GM12878 (cell line): ENCODE data around the gene OLFM1. TPM values are rescaled to one million over a fixed set of nuclear protein-coding genes. Genes with fewer than 3 reads are reported as not detected.

Experiments
- ATAC-seq: fragments of 200-7000 bp; cut with Tn5 transposase; 3 replicates; pipeline ENCODE4 v1.9.1; 2020; ENCODE audit warnings: mild to moderate bottlenecking, moderate library complexity
- BruUV-seq: library from RNA; stranded (reverse); fragments of 400-500 nt; replicated peaks from 2 replicates; lab custom pipeline; 2021; lab: Mats Ljungman, UMichigan
- CTCF ChIA-PET: fragments of 300-600 bp; sonication (Branson Sonifier 250); formaldehyde crosslinking; extraction: SDS; loops from one replicate; lab custom pipeline; 2021; ENCODE audit warnings: inconsistent platforms; lab: Yijun Ruan, JAX
- POLR2A ChIA-PET: fragments of 350-600 bp; formaldehyde crosslinking; extraction: SDS; loops from one replicate; lab custom pipeline; 2021; ENCODE audit warnings: inconsistent platforms; lab: Charles Lee
- RAD21 ChIA-PET: fragments of 300-600 bp; sonication (Branson Sonifier 250); formaldehyde crosslinking; loops from one replicate; lab custom pipeline; 2023; ENCODE audit warnings: antibody characterized with exemption; ENCODE audit not compliant: unreplicated experiment; lab: Charles Lee
- SMC1A ChIA-PET: fragments of 300-600 bp; sonication (Branson Sonifier 250); formaldehyde crosslinking; loops from one replicate; lab custom pipeline; 2023; ENCODE audit not compliant: unreplicated experiment, uncharacterized antibody; lab: Charles Lee
- DNase-seq: peaks from one replicate; pipeline ENCODE4 v3.0.0-alpha.2; 2011; ENCODE audit warnings: low read depth, low spot score
- FAIRE-seq: peaks from 3 replicates; lab custom pipeline; 2011; peaks lifted over from hg19 to GRCh38; lab: Jason Lieb, UNC
- H2AFZ ChIP-seq: 2 replicates; pipeline ENCODE4 v1.6.0; 2011; ENCODE audit warnings: low read depth, low read length, control low read depth; ENCODE audit not compliant: control insufficient read depth
- H3K27ac ChIP-seq: 2 replicates; pipeline ENCODE4 v1.5.1; 2011; ENCODE audit warnings: control low read depth; ENCODE audit not compliant: control insufficient read depth, insufficient read depth
- H3K27me3 ChIP-seq, 2 experiments: replicated peaks in 1 of 2; 2 replicates each; pipeline versions ENCODE4 v1.6.0 to v1.6.1; 2011; ENCODE audit warnings: low read length in 1 of 2; ENCODE audit not compliant: control insufficient read depth in 2 of 2, insufficient read depth in 2 of 2
- H3K36me3 ChIP-seq, 2 experiments: 2 replicates each; pipeline ENCODE4 v1.5.1; 2011; ENCODE audit warnings: low read length in 1 of 2; ENCODE audit not compliant: control insufficient read depth in 2 of 2, insufficient read depth in 2 of 2
- H3K4me1 ChIP-seq: 2 replicates; pipeline ENCODE4 v1.6.1; 2011; ENCODE audit warnings: mild to moderate bottlenecking, low read length, moderate library complexity, mixed read lengths; ENCODE audit not compliant: control insufficient read depth, insufficient read depth
- H3K4me2 ChIP-seq: 2 replicates; pipeline ENCODE4 v1.6.0; 2011; ENCODE audit warnings: control low read depth; ENCODE audit not compliant: control insufficient read depth, insufficient read depth
- H3K4me3 ChIP-seq: fragments of 200-600 bp; sonication (generic); 2 replicates; pipeline ENCODE4 v1.5.1; 2016
- H3K79me2 ChIP-seq: 2 replicates; pipeline ENCODE4 v1.6.0; 2011; ENCODE audit warnings: low read length; ENCODE audit not compliant: control insufficient read depth, insufficient read depth
- H3K9ac ChIP-seq: 2 replicates; pipeline ENCODE4 v1.8.0; 2011; ENCODE audit warnings: low read length, control low read depth, mixed read lengths; ENCODE audit not compliant: control insufficient read depth, insufficient read depth
- H3K9me3 ChIP-seq: replicated peaks from 3 replicates; pipeline ENCODE4 v1.5.1; 2011; ENCODE audit warnings: mild to moderate bottlenecking, low read length; ENCODE audit not compliant: control insufficient read depth, insufficient read depth
- H4K20me1 ChIP-seq: 2 replicates; pipeline ENCODE4 v1.6.0; 2011; ENCODE audit not compliant: control insufficient read depth, insufficient read depth
- BHLHE40 ChIP-seq, 2 experiments: fragments of 450-650 bp in 1 of 2; IDR thresholded peaks; 2 replicates each; pipeline ENCODE4 v1.6.1; 2011 to 2017; ENCODE audit warnings: low read depth in 2 of 2, borderline replicate concordance in 1 of 2, improper control_type of control experiment in 1 of 2, low read length in 1 of 2, mild to moderate bottlenecking in 1 of 2
- EED ChIP-seq: sonication (generic); IDR thresholded peaks from 2 replicates; pipeline ENCODE4 v1.6.1; 2016; ENCODE audit warnings: antibody characterized with exemption, low read depth
- GABPA ChIP-seq: IDR thresholded peaks from 2 replicates; pipeline ENCODE4 v1.6.1; 2014; ENCODE audit warnings: antibody characterized with exemption, low read depth, mild to moderate bottlenecking, inconsistent platforms
- HDGF ChIP-seq: fragments of 450-650 bp; IDR thresholded peaks from 2 replicates; pipeline ENCODE4 v1.6.1; 2016; ENCODE audit warnings: antibody characterized with exemption
- KLF5 ChIP-seq: fragments of 450-650 bp; IDR thresholded peaks from 2 replicates; pipeline ENCODE4 v1.6.1; 2014; ENCODE audit warnings: mild to moderate bottlenecking; ENCODE audit not compliant: partially characterized antibody
- MEF2B ChIP-seq: fragments of 450-650 bp; IDR thresholded peaks from 2 replicates; pipeline ENCODE4 v1.6.1; 2018; ENCODE audit warnings: mild to moderate bottlenecking, moderate library complexity; ENCODE audit not compliant: partially characterized antibody, poor library complexity, severe bottlenecking
- NFIC ChIP-seq: IDR thresholded peaks from 2 replicates; pipeline ENCODE4 v1.6.1; 2012; ENCODE audit warnings: low read depth, mild to moderate bottlenecking, inconsistent platforms, low read length, moderate library complexity
- SMAD5 ChIP-seq: IDR thresholded peaks from 2 replicates; pipeline ENCODE4 v1.6.1; 2016; ENCODE audit warnings: antibody characterized with exemption, low read depth
- ZBED1 ChIP-seq: IDR thresholded peaks from 2 replicates; pipeline ENCODE4 v1.6.1; 2016; ENCODE audit warnings: borderline replicate concordance
- ZSCAN29 ChIP-seq: fragments of 450-650 bp; IDR thresholded peaks from 2 replicates; pipeline ENCODE4 v1.6.1; 2017; ENCODE audit warnings: mild to moderate bottlenecking, moderate library complexity
- WGBS: methylation state at CpG from one replicate; pipeline ENCODE4 v1.1.6; 2016; ENCODE audit warnings: low lambda C conversion rate; ENCODE audit not compliant: insufficient replicate concordance, insufficient coverage; ENCODE audit errors: missing lambda C conversion rate; 5-methylcytosine and 5-hydroxymethylcytosine counted together
- in situ Hi-C: fragments of 300-500 bp; cut with MboI; formaldehyde crosslinking; loops from 9 replicates; pipeline ENCODE4 v1.14.3; 2018; ENCODE audit warnings: mixed read lengths
- intact Hi-C: fragments of 100-400 bp; cut with micrococcal nuclease; formaldehyde crosslinking; loops from one replicate; pipeline ENCODE4 v1.14.2; 2022; ENCODE audit not compliant: unreplicated experiment
- polyA plus RNA-seq, 11 experiments: library from polyadenylated mRNA; depleted of rRNA in 4 of 11; unstranded in 6 of 11; stranded (reverse) in 5 of 11; fragments of >200 nt; fragmentation: Nextera tagmentation in 4 of 11; fragmentation: Illumina TruSeq in 1 of 11; extraction: Ambion mirVana in 4 of 11; extraction: Trizol in 1 of 11; gene quantifications; 1 replicate in 1 of 11; 2 replicates in 10 of 11; pipeline versions ENCODE4 v1.2.1 to v1.2.3, GENCODE V29; 2011 to 2016; ENCODE audit warnings: inconsistent platforms in 2 of 11, missing spikeins in 2 of 11, low read depth in 1 of 11
- total RNA-seq, 4 experiments: library from RNA; depleted of rRNA in 3 of 4; stranded (reverse); fragments of >200 nt in 3 of 4; fragmentation: Illumina TruSeq in 1 of 4; extraction: Trizol in 1 of 4; gene quantifications; 2 replicates each; pipeline versions ENCODE4 v1.2.1 to v1.2.3, GENCODE V29; 2013 to 2021
- TF ChIP-seq, protein P1 (sequence below): fragments of 450-650 bp; formaldehyde crosslinking; IDR thresholded peaks from 2 replicates; pipeline ENCODE4 v1.4.0; 2022; ENCODE audit warnings: mild to moderate bottlenecking, moderate library complexity
- TF ChIP-seq, protein P2 (sequence below): fragments of 450-650 bp; formaldehyde crosslinking; IDR thresholded peaks from 2 replicates; pipeline ENCODE4 v1.5.0; 2022; ENCODE audit warnings: mild to moderate bottlenecking, missing genetic modification characterization
- TF ChIP-seq, protein P3 (sequence below): fragments of 450-650 bp; IDR thresholded peaks from 2 replicates; pipeline ENCODE4 v1.6.1; 2017; ENCODE audit warnings: mild to moderate bottlenecking

OLFM1 gene
- total and polyA plus RNA-seq, 10 of the 15 experiments (the other 5 are each of a cell fraction or from before 2014, with no cell fraction given) = not detected

DNA sequence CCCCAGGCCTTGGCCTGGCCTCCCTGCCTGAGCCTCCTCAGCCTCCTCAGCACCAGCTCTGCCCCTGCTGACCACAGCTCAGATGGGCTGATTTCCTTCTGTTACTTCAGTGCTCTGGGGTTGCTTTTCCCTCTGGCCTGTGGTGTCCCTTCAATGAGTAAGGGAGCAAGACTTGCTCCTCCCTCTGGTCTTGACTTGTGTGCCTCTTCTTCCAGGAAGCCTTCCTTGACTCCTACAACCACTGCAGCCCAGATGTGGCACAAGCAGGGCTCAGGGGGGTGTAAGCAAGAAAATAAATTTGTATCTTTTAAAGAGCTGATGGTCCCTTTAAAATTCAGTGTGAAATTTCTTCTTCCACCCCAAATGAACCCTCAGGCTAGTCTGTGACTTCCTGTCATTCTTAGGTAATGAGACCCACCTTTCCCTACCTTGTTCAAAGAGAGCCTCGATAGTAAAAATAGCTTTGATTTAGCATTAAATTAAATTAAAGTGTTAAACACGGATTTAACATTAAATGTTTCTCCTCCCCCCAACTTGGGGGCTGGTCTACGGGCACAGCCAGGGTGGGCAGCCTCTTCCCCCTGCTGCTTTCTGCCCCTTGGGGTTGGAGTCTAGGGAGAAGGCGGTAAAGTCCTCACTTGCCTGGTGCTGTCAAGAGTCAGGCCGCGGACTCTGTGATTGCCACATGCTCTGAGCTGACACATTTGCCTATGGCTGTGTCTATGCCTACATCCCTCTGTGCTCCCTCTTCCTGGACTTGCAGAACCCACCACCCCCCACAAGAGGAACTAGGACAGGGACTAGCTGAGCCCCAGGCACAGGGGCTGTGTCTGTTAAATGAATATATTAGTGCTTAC, 64.5 kb downstream of the OLFM1 start:
- no peak overlapping the region for H2AFZ ChIP-seq
- no peaks in the 10 kb centered on the region for H3K79me2 ChIP-seq
- H3K9me3 ChIP-seq = no peaks in the 10 kb centered on the region
- H3K27me3 ChIP-seq = no peaks in the 10 kb centered on the region
- no peaks in the 10 kb centered on the region; the same call in 1 of the 2 replicates for H4K20me1 ChIP-seq
- ChIA-PET POLR2A (interaction anchor here (0.6 kb wide), 1 partner anchor 506 kb away, joined by 3 read pairs; no protein-coding TSS in a partner anchor), RAD21 (no interaction called here), CTCF (no interaction called here), SMC1A (interaction anchor here (0.9 kb wide), 1 partner anchor 14 kb away, joined by 3 read pairs; no protein-coding TSS in a partner anchor)
- ATAC-seq = no peak
- H3K9ac ChIP-seq = no peak overlapping the region
- DNase-seq = no peak
- no peaks in the 10 kb centered on the region for H3K36me3 ChIP-seq
- no peak for FAIRE-seq
- BruUV-seq = no TSS peak
- H3K4me2 ChIP-seq = no peak overlapping the region
- no peak overlapping the region for H3K4me3 ChIP-seq
- in situ Hi-C loops (no loop called here), intact Hi-C loops (no loop called here)
- WGBS = 16% methylated on average over 6 of the region's 6 CpGs
- H3K27ac ChIP-seq = no peak overlapping the region
- H3K4me1 ChIP-seq = no peaks in the 10 kb centered on the region
- TF ChIP-seq ZBED1 (no peak), ZSCAN29 (no peak), KLF5 (no peak), SMAD5 (no peak), HDGF (no peak), BHLHE40 (IDR thresholded peaks at IDR 0.05; ENCODE audit: borderline replicate concordance in 1 of 2, low read depth in 2 of 2, low read length in 1 of 2) (no peak), GABPA (no peak), NFIC (no peak), EED (no peak), MEF2B (no peak)
- TF ChIP-seq, protein P1, sequence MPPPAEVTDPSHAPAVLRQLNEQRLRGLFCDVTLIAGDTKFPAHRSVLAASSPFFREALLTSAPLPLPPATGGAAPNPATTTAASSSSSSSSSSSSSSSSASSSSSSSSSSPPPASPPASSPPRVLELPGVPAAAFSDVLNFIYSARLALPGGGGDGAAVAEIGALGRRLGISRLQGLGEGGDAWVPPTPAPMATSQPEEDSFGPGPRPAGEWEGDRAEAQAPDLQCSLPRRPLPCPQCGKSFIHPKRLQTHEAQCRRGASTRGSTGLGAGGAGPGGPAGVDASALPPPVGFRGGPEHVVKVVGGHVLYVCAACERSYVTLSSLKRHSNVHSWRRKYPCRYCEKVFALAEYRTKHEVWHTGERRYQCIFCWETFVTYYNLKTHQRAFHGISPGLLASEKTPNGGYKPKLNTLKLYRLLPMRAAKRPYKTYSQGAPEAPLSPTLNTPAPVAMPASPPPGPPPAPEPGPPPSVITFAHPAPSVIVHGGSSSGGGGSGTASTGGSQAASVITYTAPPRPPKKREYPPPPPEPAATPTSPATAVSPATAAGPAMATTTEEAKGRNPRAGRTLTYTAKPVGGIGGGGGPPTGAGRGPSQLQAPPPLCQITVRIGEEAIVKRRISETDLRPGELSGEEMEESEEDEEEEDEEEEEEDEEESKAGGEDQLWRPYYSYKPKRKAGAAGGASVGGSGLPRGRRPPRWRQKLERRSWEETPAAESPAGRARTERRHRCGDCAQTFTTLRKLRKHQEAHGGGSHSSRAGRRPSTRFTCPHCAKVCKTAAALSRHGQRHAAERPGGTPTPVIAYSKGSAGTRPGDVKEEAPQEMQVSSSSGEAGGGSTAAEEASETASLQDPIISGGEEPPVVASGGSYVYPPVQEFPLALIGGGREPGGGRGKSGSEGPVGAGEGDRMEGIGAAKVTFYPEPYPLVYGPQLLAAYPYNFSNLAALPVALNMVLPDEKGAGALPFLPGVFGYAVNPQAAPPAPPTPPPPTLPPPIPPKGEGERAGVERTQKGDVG (CRISPR knock-in tag) = no peak
- TF ChIP-seq, protein P2, sequence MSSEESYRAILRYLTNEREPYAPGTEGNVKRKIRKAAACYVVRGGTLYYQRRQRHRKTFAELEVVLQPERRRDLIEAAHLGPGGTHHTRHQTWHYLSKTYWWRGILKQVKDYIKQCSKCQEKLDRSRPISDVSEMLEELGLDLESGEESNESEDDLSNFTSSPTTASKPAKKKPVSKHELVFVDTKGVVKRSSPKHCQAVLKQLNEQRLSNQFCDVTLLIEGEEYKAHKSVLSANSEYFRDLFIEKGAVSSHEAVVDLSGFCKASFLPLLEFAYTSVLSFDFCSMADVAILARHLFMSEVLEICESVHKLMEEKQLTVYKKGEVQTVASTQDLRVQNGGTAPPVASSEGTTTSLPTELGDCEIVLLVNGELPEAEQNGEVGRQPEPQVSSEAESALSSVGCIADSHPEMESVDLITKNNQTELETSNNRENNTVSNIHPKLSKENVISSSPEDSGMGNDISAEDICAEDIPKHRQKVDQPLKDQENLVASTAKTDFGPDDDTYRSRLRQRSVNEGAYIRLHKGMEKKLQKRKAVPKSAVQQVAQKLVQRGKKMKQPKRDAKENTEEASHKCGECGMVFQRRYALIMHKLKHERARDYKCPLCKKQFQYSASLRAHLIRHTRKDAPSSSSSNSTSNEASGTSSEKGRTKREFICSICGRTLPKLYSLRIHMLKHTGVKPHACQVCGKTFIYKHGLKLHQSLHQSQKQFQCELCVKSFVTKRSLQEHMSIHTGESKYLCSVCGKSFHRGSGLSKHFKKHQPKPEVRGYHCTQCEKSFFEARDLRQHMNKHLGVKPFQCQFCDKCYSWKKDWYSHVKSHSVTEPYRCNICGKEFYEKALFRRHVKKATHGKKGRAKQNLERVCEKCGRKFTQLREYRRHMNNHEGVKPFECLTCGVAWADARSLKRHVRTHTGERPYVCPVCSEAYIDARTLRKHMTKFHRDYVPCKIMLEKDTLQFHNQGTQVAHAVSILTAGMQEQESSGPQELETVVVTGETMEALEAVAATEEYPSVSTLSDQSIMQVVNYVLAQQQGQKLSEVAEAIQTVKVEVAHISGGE (CRISPR knock-in tag) = no peak
- TF ChIP-seq, protein P3, sequence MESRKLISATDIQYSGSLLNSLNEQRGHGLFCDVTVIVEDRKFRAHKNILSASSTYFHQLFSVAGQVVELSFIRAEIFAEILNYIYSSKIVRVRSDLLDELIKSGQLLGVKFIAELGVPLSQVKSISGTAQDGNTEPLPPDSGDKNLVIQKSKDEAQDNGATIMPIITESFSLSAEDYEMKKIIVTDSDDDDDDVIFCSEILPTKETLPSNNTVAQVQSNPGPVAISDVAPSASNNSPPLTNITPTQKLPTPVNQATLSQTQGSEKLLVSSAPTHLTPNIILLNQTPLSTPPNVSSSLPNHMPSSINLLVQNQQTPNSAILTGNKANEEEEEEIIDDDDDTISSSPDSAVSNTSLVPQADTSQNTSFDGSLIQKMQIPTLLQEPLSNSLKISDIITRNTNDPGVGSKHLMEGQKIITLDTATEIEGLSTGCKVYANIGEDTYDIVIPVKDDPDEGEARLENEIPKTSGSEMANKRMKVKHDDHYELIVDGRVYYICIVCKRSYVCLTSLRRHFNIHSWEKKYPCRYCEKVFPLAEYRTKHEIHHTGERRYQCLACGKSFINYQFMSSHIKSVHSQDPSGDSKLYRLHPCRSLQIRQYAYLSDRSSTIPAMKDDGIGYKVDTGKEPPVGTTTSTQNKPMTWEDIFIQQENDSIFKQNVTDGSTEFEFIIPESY = no peak
